Measurements from ENCODE around the gene RFX8.
"Not testable (repeated sequence)": the region's sequence is repeated elsewhere in the genome, so short reads cannot be mapped to it uniquely, and the experiment has no call there.

Gene RFX8

DNA sequence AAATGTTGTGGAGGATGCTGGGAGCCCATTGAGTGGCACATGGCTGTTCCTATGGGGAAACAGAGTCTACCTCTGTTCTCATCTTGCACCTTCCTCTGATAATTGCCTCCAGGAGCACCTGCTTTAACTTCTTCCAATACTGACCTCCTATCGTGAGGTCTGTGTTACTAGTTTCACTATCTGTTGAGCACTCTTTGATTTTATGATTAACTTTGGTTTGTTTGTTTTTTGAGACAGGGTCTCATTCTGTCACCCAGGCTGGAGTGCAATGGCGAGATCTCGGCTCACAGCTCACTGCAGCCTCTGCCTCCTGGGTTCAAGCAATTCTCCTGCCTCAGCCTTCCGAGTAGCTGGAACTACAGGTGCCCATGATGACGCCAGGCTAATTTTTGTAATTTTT is 12.1 kb upstream of the RFX8 start:
- DNase-seq (ENCODE audit: low read depth in 2 of 3, low spot score in 1 of 3) = no peak

- no peak for DNase-seq (ENCODE audit: low read depth in 2 of 3, low spot score in 1 of 3)
Measured at GRCh38 chr2:101486258-101486701, 11.4 kb upstream of the RFX8 start.

DNA sequence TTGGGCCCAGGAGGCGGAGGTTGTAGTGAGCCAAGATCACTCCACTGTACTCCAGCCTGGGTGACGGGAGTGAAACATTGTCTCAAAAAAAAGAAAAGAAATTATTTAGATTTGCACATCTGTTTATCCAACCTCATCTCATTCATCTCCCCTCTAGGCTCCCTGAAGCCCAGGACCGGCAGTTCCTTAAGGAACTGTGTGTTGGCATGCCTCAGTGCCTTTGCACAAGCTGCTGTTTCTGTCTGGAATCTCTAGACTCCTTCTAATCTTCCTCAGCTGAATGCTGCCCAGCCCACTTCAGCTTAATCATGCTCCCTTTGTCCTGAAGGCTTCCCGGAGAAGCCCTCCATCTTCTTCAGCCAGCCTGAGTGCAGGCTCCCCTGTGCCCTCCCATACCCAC is 10.9 kb upstream of the RFX8 start:
- DNase-seq (ENCODE audit: low read depth in 2 of 3, low spot score in 1 of 3) = no peak

- no peak for DNase-seq (ENCODE audit: low read depth in 2 of 3, low spot score in 1 of 3)
Measured at GRCh38 chr2:101480764-101481163, 5.9 kb upstream of the RFX8 start.

DNA sequence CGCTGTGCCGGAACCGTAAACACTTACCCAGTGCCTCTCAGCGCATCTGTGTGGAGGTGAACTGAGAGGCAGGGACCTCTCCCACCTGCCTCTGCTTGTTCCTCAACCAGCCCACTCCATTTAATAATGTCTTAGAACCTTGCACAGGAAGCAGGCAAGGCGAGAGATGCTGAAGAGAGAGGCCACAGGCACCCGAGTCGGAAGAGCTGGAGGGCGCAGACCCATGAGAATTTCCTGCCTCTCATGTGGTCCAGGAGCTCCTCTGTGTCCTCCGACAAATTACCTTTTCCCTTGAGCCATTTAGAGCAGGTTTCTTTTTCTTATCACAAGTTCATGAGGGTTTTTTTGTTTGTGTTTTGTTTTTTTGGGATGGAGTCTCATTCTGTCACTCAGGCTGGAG is 4.9 kb upstream of the RFX8 start:
- DNase-seq (ENCODE audit: low read depth in 2 of 3, low spot score in 1 of 3) = no peak

DNA sequence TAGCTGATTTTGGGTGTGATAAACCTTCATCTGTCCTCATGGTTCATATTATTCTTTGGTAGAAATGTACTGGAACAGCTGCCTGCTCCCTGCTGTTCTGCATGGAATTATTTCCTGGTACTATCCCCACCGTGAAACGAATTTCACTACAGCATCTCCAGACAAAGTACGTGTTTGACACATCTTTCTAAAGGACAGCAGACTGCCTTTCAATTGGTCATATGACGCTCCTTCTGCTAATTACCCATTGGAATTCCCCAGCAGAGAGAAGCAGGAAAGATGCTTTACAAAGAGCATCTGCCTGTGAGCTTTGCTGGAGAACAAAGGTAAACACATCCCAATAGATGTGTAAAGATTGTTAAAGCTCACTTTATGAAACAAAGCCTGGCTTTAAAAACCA is 4.4 kb upstream of the RFX8 start:
- DNase-seq (ENCODE audit: low read depth in 2 of 3, low spot score in 1 of 3) = no peak

DNA sequence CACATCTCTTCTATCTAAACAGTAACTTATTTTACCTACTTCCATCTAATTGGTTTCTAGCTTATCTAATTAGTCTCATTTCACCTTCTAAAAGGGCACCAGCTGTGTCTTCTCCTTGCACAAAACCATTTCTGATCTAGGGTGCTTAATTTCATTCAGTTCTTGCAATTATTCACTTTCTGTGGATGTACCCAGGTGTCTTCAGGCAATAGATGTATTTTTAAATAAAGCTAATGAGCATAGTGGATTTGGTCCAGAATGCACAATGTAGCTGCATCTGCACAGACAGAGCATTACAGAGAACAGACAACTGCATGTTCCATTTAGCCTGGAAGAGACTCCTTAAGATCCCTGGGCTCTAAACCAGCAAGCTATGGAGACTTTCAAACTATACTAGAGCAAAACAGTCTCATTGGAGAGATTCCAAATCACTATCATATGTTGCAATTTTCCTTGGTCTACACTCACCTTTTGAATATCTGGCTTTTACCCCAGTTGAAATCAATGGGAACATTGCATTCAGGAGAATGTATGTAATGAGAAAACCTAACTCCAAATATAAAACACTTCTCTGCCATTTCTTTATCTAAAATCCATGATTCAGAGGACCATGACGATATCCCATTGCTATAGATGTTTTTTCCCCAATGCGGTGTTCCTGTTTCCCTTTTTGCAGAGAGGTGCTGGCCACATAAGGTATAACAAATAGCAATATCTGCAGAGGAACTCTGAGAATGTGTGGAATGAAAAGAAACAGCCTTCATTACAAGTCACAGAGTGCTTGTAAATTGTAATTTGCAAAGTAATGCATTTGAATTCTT is 3.5 kb upstream of the RFX8 start:
- no peak for DNase-seq (ENCODE audit: low read depth in 2 of 3, low spot score in 1 of 3)

DNA sequence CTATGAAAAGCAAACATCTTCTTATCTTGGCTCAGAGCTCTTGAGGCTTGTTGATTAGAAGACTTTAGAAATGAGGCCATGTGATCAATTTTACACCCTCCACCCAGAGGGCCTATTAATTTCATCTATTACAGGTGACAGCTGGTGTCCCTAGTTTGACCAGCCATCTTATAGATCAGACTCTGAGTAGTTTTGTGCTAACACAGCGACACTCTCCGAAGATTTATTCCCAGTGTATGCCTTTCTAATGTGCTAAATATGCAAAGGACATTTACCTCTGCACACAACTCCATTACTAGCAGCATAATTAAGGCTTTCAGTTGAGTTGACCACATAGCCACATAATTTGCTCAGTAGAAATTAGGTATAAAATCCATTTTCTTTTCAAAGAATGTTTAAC is 2.6 kb upstream of the RFX8 start:
- no peak for DNase-seq (ENCODE audit: low read depth in 2 of 3, low spot score in 1 of 3)

- DNase-seq (ENCODE audit: low read depth in 2 of 3, low spot score in 1 of 3) = no peak
Measured at GRCh38 chr2:101476605-101477208, 1.8 kb upstream of the RFX8 start.

- peak in 2 of 3 donors; percentile 15 to 34 for DNase-seq (ENCODE audit: low read depth in 2 of 3, low spot score in 1 of 3)
Measured at GRCh38 chr2:101473911-101474701, 806 bp downstream of the RFX8 start.

GRCh38 chr2:101473591-101473910 is 1.4 kb downstream of the RFX8 start:
- DNase-seq (ENCODE audit: low read depth in 2 of 3, low spot score in 1 of 3) = no peak

GRCh38 chr2:101469863-101470262 is 5.0 kb downstream of the RFX8 start:
- DNase-seq (ENCODE audit: low read depth in 2 of 3, low spot score in 1 of 3) = no peak

DNA sequence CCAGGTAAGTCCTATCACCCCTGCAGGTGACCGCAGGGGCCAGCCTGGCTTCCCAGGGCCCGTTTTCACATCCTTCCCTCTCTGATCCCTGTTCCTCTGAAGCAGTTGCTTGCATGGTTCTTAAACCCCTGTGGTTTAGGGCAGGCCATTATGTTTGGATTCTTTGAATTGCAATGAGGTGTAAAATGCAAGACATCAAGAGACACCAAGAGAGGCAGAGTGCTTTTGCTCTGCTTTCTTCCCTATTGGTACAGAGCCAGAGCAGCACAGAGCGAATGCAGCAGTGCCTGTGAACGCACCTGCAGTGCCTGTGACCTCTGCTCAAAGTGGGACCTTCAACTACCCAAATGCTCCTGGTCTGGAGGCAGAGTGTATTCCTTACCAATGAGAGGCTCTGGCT is 7.6 kb downstream of the RFX8 start:
- DNase-seq (ENCODE audit: low read depth in 2 of 3, low spot score in 1 of 3) = no peak

GRCh38 chr2:101466426-101466825 is 8.5 kb downstream of the RFX8 start:
- no peak for DNase-seq (ENCODE audit: low read depth in 2 of 3, low spot score in 1 of 3)

GRCh38 chr2:101464841-101465240 is 10.1 kb downstream of the RFX8 start:
- no peak for DNase-seq (ENCODE audit: low read depth in 2 of 3, low spot score in 1 of 3)

DNA sequence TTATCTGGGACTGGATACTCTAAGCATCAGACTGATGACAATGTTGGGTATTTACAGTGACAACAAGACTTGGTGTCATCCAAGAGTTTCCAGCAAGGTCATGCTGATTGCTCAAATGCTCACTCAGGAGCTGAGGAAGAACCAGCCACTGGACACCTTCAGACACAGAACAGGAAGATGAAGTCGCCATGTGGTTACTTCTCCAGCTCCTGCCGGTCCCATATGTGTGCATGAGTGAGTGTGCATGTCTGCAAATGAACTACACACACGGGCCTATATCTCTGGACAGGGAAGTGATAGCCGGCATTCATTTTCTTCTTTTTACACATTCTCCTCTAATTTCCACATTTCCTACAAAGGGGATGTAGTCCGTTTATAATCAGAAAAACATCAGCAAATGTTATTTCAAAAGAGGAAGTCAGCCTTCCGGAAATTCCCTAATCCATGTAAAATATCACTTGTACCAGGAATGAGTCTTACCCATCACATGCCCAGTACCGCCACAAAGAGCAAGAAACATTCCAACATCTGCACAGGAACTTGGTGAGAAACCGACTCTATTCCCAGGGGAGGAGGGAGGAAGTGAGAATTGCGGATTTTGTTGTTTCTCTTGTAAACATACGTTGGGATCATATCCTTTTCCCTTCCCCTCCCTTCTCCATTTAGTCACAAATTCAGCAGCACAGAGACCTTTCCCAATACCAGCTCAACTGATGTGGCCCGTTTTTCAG is 10.8 kb downstream of the RFX8 start:
- DNase-seq (ENCODE audit: low read depth in 2 of 3, low spot score in 1 of 3) = no peak

- DNase-seq (ENCODE audit: low read depth in 2 of 3, low spot score in 1 of 3) = no peak
Measured at GRCh38 chr2:101463421-101463820, 11.5 kb downstream of the RFX8 start.

DNA sequence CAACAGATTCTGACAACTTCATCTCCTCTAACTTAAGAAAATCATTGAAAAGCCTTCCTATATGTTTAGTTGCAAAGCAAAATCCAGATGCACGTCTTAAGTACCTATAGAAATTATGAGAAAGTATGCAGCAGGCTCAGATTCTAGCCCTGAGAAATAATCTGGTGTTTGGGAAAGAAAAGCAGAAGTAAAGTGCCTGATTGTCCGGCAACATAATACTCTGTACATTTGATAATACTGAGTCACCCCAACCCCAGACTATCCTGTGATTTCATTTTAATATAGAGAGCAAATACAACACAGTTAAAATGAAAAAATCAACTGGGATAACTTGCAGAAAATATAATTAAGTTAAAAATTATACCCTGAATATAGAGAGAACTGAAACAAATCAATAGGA is 13.5 kb downstream of the RFX8 start:
- DNase-seq (ENCODE audit: low read depth in 2 of 3, low spot score in 1 of 3) = no peak

GRCh38 chr2:101454408-101454807 is 20.5 kb downstream of the RFX8 start:
- not testable (repeated sequence) for DNase-seq (ENCODE audit: low read depth in 2 of 3, low spot score in 1 of 3)

GRCh38 chr2:101450965-101451364 is 23.9 kb downstream of the RFX8 start:
- no peak for DNase-seq (ENCODE audit: low read depth in 2 of 3, low spot score in 1 of 3)

DNA sequence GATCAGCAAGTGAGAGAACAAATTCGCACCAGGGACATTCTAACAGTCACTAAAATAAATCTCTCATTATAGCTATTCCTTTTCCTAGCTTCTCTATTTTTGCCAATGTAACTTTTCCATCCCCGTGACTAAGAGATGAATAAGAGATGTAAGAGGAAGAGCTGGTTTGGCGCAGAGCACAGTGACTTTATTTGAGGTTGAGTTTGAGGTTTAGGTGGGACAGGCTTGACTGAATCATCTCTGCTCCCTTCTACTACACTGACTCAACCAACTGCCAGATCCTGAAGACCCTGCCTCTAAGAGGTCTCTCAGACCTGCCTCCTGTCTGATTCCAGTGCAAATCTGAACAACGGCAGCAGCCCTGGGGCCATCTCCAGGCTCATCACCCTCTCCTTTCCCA is 28.0 kb downstream of the RFX8 start:
- DNase-seq (ENCODE audit: low read depth in 2 of 3, low spot score in 1 of 3) = no peak

GRCh38 chr2:101442667-101443061 is 32.2 kb downstream of the RFX8 start:
- no peak for DNase-seq (ENCODE audit: low read depth in 2 of 3, low spot score in 1 of 3)
